ENCODE data around the gene CNIH3. TPM values are rescaled to one million over a fixed set of nuclear protein-coding genes. Genes with fewer than 3 reads are reported as not detected.
"Not testable (repeated sequence)": the region's sequence is repeated elsewhere in the genome, so short reads cannot be mapped to it uniquely, and the experiment has no call there.

The CNIH3 gene
- total RNA-seq, 1 experiment from 2014 or later, result 3.7 TPM

DNA sequence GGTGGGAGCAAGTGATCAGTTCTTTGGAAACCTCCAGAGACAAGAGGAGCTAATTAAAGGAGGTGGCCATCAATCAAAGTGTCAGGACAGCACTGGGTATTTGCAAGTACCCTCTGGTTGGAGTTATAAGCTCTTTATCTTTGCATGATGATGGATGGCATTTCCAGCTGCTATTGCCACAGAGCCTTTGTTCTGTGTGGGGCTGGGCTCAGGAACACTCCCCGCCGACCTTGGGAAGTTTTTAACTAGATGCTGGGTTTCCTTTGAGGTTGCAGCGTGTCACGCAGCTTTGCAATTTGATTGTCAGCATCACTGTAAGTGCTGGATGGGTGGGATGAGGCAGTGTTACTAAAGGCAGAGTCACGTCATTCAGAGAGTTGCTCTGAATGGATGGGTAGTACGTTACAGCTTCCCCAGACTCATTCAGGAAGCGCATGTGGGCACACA, 68.9 kb downstream of the CNIH3 start:
- TF ChIP-seq SIN3A (IDR thresholded peaks at IDR 0.05; ENCODE audit: borderline replicate concordance, insufficient read depth, low read depth, low read length) (no peak), POLR2AphosphoS5 (IDR thresholded peaks at IDR 0.05; ENCODE audit: low read depth, low read length) (no peak), TCF7L2 (IDR thresholded peaks at IDR 0.05; ENCODE audit: low read depth, low read length) (no peak)
- TF ChIP-seq, protein P1, sequence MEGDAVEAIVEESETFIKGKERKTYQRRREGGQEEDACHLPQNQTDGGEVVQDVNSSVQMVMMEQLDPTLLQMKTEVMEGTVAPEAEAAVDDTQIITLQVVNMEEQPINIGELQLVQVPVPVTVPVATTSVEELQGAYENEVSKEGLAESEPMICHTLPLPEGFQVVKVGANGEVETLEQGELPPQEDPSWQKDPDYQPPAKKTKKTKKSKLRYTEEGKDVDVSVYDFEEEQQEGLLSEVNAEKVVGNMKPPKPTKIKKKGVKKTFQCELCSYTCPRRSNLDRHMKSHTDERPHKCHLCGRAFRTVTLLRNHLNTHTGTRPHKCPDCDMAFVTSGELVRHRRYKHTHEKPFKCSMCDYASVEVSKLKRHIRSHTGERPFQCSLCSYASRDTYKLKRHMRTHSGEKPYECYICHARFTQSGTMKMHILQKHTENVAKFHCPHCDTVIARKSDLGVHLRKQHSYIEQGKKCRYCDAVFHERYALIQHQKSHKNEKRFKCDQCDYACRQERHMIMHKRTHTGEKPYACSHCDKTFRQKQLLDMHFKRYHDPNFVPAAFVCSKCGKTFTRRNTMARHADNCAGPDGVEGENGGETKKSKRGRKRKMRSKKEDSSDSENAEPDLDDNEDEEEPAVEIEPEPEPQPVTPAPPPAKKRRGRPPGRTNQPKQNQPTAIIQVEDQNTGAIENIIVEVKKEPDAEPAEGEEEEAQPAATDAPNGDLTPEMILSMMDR (IDR thresholded peaks at IDR 0.05), result no peak
- TF ChIP-seq, protein P2, sequence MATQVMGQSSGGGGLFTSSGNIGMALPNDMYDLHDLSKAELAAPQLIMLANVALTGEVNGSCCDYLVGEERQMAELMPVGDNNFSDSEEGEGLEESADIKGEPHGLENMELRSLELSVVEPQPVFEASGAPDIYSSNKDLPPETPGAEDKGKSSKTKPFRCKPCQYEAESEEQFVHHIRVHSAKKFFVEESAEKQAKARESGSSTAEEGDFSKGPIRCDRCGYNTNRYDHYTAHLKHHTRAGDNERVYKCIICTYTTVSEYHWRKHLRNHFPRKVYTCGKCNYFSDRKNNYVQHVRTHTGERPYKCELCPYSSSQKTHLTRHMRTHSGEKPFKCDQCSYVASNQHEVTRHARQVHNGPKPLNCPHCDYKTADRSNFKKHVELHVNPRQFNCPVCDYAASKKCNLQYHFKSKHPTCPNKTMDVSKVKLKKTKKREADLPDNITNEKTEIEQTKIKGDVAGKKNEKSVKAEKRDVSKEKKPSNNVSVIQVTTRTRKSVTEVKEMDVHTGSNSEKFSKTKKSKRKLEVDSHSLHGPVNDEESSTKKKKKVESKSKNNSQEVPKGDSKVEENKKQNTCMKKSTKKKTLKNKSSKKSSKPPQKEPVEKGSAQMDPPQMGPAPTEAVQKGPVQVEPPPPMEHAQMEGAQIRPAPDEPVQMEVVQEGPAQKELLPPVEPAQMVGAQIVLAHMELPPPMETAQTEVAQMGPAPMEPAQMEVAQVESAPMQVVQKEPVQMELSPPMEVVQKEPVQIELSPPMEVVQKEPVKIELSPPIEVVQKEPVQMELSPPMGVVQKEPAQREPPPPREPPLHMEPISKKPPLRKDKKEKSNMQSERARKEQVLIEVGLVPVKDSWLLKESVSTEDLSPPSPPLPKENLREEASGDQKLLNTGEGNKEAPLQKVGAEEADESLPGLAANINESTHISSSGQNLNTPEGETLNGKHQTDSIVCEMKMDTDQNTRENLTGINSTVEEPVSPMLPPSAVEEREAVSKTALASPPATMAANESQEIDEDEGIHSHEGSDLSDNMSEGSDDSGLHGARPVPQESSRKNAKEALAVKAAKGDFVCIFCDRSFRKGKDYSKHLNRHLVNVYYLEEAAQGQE (IDR thresholded peaks at IDR 0.05; ENCODE audit: insufficient read depth in 1 of 2, low read depth in 2 of 2, low read length in 1 of 2), result no peak
- ChIA-PET POLR2A (no interaction called here), CTCF (no interaction called here)
- in situ Hi-C loops (cut with HindIII; ENCODE audit: low pct_unique_long_range_greater_than_20kb, low sequenced_read_pairs), result no loop called here
- Histone ChIP-seq H3K36me3 (ENCODE audit: control insufficient read depth, insufficient read depth, low read length) (no peaks in the 10 kb centered on the region), H3K4me3 (ENCODE audit: low read depth in 2 of 2, low read length in 2 of 2) (no peak overlapping the region), H3K27ac (ENCODE audit: low read length) (no peak overlapping the region), H3K4me1 (ENCODE audit: control insufficient read depth, insufficient read depth, low read length) (no peaks in the 10 kb centered on the region), H3K9me3 (ENCODE audit: control insufficient read depth, insufficient read depth, low read depth, low read length) (no peaks in the 10 kb centered on the region), H3K27me3 (ENCODE audit: control insufficient read depth, insufficient read depth, low read length) (no peaks in the 10 kb centered on the region; the same call in 1 of the 2 replicates)
- BruUV-seq (replicated peaks), result no TSS peak
- intact Hi-C loops (cut with micrococcal nuclease; ENCODE audit: unreplicated experiment), result no loop called here
- DNase-seq (ENCODE audit: low read depth, low spot score) (no peak), ATAC-seq (no peak)

DNA sequence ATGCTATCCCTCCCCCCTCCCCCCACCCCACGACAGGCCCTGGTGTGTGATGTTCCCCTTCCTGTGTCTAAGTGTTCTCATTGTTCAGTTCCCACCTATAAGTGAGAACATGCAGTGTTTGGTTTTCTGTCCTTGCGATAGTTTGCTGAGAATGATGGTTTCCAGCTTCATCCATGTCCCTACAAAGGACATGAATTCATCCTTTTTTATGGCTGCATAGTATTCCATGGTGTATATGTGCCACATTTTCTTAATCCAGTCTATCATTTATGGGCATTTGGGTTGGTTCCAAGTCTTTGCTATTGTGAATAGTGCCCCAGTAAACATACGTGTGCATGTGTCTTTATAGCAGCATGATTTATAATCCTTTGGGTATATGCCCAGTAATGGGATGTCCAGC, 70.0 kb downstream of the CNIH3 start:
- ATAC-seq; DNase-seq (ENCODE audit: low read depth, low spot score); POLR2A ChIA-PET; H3K27ac ChIP-seq (ENCODE audit: low read length); intact Hi-C loops (cut with micrococcal nuclease; ENCODE audit: unreplicated experiment); BruUV-seq (replicated peaks); H3K4me1 ChIP-seq (ENCODE audit: control insufficient read depth, insufficient read depth, low read length); H3K4me3 ChIP-seq (ENCODE audit: low read depth in 2 of 2, low read length in 2 of 2); H3K9me3 ChIP-seq (ENCODE audit: control insufficient read depth, insufficient read depth, low read depth, low read length); H3K27me3 ChIP-seq (ENCODE audit: control insufficient read depth, insufficient read depth, low read length); H3K36me3 ChIP-seq (ENCODE audit: control insufficient read depth, insufficient read depth, low read length); in situ Hi-C loops (cut with HindIII; ENCODE audit: low pct_unique_long_range_greater_than_20kb, low sequenced_read_pairs); CTCF ChIA-PET: not testable (repeated sequence)

DNA sequence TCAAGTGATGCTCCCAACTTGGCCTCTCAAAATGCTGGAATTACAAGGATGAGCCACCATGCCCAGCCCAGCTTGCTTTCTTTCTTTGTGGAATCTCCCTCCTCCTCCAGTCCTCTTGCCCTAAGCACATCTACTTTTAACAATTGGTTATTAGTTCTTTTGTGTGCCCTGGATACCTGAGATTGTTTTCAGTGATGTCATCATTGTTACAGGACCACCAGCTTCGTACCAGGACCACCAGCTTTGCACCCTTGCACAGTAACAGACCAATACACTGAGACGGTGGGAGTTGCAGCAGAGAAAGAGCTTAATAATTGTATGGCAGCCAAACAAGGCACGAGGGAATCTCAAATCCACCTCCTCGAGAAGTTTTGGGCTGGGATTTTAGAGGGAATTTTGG, 71.3 kb downstream of the CNIH3 start:
- TF ChIP-seq, protein P2 (IDR thresholded peaks at IDR 0.05; ENCODE audit: insufficient read depth in 1 of 2, low read depth in 2 of 2, low read length in 1 of 2), result no peak
- no peak for TF ChIP-seq POLR2AphosphoS5 (IDR thresholded peaks at IDR 0.05; ENCODE audit: low read depth, low read length)
- TF ChIP-seq SIN3A (IDR thresholded peaks at IDR 0.05; ENCODE audit: borderline replicate concordance, insufficient read depth, low read depth, low read length), result no peak
- TF ChIP-seq TCF7L2 (IDR thresholded peaks at IDR 0.05; ENCODE audit: low read depth, low read length), result no peak
- TF ChIP-seq, protein P1 (IDR thresholded peaks at IDR 0.05), result no peak
- Histone ChIP-seq H3K4me3 (ENCODE audit: low read depth in 2 of 2, low read length in 2 of 2) (no peak overlapping the region), H3K27me3 (ENCODE audit: control insufficient read depth, insufficient read depth, low read length) (no peaks in the 10 kb centered on the region; the same call in 1 of the 2 replicates), H3K9me3 (ENCODE audit: control insufficient read depth, insufficient read depth, low read depth, low read length) (no peaks in the 10 kb centered on the region), H3K27ac (ENCODE audit: low read length) (no peak overlapping the region), H3K4me1 (ENCODE audit: control insufficient read depth, insufficient read depth, low read length) (no peaks in the 10 kb centered on the region), H3K36me3 (ENCODE audit: control insufficient read depth, insufficient read depth, low read length) (no peaks in the 10 kb centered on the region)
- POLR2A ChIA-PET, result no interaction called here
- ATAC-seq, result no peak
- no TSS peak for BruUV-seq (replicated peaks)
- no peak for DNase-seq (ENCODE audit: low read depth, low spot score)
- intact Hi-C loops (cut with micrococcal nuclease; ENCODE audit: unreplicated experiment), result no loop called here
- in situ Hi-C loops (cut with HindIII; ENCODE audit: low pct_unique_long_range_greater_than_20kb, low sequenced_read_pairs), result no loop called here
- CTCF ChIA-PET, result no interaction called here
